ENCODE data around the gene HAT1. TPM values are rescaled to one million over a fixed set of nuclear protein-coding genes. Genes with fewer than 3 reads are reported as not detected.

The HAT1 gene
- total and polyA plus RNA-seq, 4 donors = 11.8 to 45.1 (median 16.3) TPM

DNA sequence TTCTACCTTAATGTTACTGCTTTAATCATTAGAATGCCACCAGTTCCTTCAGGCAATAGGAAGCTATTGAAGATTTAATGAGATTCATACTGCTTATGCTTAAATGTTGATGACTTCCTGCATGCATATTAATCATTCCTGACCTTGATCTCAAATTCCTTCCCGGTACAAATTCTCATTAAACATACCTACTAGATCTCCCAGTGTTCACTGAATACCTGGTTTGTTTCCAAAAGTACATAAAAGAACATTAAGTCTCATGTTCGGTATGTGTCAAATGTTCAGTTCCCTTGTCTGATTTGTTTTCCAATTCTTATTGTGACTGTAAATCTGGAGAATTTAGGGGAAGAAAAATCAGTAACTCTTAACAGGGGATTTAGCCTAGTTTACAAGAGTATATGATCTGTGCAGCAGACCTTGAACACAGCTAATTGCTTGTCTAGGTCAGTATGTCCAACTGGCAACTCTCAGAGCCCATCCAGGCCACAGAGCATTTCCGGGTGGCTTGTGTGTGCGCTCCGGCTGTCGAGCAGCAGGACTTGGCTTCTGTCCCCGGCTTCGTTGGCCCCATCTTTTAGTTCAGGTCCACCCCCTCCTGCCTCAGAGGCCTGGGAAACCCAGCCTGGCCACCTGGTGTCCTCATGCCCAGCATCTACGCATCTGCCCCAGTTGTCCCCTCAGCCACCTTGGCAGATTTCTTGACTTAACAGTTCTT lies 90.6 kb downstream of the HAT1 start:
- H3K4me3 ChIP-seq (ENCODE audit: low read depth in 1 of 3, low read length in 3 of 3) = no peak overlapping the region
- no peaks in the 10 kb centered on the region for H3K36me3 ChIP-seq (ENCODE audit: control insufficient read depth in 4 of 4, insufficient read depth in 3 of 4, low read depth in 1 of 4, low read length in 3 of 4)
- no peak overlapping the region for H3K27ac ChIP-seq (ENCODE audit: low read depth in 1 of 2, low read length in 2 of 2)
- WGBS = 88% methylated on average over 9 of the region's 9 CpGs
- TF ChIP-seq, protein P1, sequence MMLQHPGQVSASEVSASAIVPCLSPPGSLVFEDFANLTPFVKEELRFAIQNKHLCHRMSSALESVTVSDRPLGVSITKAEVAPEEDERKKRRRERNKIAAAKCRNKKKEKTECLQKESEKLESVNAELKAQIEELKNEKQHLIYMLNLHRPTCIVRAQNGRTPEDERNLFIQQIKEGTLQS (IDR thresholded peaks at IDR 0.05) = no peak
- TF ChIP-seq HNF4G (IDR thresholded peaks at IDR 0.05) (no peak), EGR1 (IDR thresholded peaks at IDR 0.05; ENCODE audit: low read depth in 2 of 2) (no peak), GABPA (IDR thresholded peaks at IDR 0.05 in 1 of 2, conservative IDR thresholded peaks at IDR 0.05 in 1 of 2) (no peak), YY1 (IDR thresholded peaks at IDR 0.05) (no peak), FOXA2 (IDR thresholded peaks at IDR 0.05) (no peak)
- TF ChIP-seq, protein P2, sequence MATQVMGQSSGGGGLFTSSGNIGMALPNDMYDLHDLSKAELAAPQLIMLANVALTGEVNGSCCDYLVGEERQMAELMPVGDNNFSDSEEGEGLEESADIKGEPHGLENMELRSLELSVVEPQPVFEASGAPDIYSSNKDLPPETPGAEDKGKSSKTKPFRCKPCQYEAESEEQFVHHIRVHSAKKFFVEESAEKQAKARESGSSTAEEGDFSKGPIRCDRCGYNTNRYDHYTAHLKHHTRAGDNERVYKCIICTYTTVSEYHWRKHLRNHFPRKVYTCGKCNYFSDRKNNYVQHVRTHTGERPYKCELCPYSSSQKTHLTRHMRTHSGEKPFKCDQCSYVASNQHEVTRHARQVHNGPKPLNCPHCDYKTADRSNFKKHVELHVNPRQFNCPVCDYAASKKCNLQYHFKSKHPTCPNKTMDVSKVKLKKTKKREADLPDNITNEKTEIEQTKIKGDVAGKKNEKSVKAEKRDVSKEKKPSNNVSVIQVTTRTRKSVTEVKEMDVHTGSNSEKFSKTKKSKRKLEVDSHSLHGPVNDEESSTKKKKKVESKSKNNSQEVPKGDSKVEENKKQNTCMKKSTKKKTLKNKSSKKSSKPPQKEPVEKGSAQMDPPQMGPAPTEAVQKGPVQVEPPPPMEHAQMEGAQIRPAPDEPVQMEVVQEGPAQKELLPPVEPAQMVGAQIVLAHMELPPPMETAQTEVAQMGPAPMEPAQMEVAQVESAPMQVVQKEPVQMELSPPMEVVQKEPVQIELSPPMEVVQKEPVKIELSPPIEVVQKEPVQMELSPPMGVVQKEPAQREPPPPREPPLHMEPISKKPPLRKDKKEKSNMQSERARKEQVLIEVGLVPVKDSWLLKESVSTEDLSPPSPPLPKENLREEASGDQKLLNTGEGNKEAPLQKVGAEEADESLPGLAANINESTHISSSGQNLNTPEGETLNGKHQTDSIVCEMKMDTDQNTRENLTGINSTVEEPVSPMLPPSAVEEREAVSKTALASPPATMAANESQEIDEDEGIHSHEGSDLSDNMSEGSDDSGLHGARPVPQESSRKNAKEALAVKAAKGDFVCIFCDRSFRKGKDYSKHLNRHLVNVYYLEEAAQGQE (IDR thresholded peaks at IDR 0.05) = no peak
- TF ChIP-seq, protein P3, sequence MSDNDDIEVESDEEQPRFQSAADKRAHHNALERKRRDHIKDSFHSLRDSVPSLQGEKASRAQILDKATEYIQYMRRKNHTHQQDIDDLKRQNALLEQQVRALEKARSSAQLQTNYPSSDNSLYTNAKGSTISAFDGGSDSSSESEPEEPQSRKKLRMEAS (IDR thresholded peaks at IDR 0.05) = no peak
- no peak overlapping the region for H3K9ac ChIP-seq (ENCODE audit: low read depth in 1 of 2, low read length in 2 of 2)
- no peaks in the 10 kb centered on the region for H3K9me3 ChIP-seq (ENCODE audit: control insufficient read depth in 4 of 4, low read length in 3 of 4)
- DNase-seq (ENCODE audit: low spot score) = no peak
- H3K4me1 ChIP-seq (ENCODE audit: control insufficient read depth in 4 of 4, insufficient read depth in 4 of 4, low read length in 3 of 4) = no peaks in the 10 kb centered on the region
- H3K27me3 ChIP-seq (ENCODE audit: control insufficient read depth in 4 of 4, insufficient read depth in 4 of 4, low read length in 3 of 4) = no peaks in the 10 kb centered on the region

DNA sequence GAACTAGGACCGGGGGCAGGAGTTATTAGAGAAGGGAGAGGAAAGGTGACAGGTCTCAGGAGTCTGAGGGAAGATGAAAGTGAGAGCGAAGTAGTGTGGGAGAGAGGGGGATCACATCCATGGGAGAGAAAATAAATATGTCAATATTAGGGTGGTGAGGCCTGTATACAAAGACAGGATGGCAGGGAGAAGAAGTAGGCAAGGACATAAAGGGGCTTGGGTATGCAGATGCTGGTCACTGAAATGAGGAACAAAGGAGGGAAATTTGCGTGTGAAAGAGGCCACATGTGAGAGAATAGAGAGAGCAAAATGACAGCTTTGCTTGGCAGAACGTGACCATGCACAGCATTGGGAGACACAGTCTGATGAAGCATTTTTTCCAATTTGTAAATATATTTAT lies 91.1 kb downstream of the HAT1 start:
- 86% methylated on average over 4 of the region's 4 CpGs for WGBS
- H3K27me3 ChIP-seq (ENCODE audit: control insufficient read depth in 4 of 4, insufficient read depth in 4 of 4, low read length in 3 of 4) = no peaks in the 10 kb centered on the region
- TF ChIP-seq NR2F2 (IDR thresholded peaks at IDR 0.05) (no peak), JUND (IDR thresholded peaks at IDR 0.05) (no peak), EGR1 (IDR thresholded peaks at IDR 0.05; ENCODE audit: low read depth in 2 of 2) (no peak), HNF4A (conservative IDR thresholded peaks at IDR 0.05) (no peak), RXRA (IDR thresholded peaks at IDR 0.05) (no peak), YY1 (IDR thresholded peaks at IDR 0.05) (no peak), GABPA (IDR thresholded peaks at IDR 0.05 in 1 of 2, conservative IDR thresholded peaks at IDR 0.05 in 1 of 2) (no peak), SP1 (IDR thresholded peaks at IDR 0.05) (no peak)
- TF ChIP-seq, protein P2 (IDR thresholded peaks at IDR 0.05) = no peak
- TF ChIP-seq, protein P4, sequence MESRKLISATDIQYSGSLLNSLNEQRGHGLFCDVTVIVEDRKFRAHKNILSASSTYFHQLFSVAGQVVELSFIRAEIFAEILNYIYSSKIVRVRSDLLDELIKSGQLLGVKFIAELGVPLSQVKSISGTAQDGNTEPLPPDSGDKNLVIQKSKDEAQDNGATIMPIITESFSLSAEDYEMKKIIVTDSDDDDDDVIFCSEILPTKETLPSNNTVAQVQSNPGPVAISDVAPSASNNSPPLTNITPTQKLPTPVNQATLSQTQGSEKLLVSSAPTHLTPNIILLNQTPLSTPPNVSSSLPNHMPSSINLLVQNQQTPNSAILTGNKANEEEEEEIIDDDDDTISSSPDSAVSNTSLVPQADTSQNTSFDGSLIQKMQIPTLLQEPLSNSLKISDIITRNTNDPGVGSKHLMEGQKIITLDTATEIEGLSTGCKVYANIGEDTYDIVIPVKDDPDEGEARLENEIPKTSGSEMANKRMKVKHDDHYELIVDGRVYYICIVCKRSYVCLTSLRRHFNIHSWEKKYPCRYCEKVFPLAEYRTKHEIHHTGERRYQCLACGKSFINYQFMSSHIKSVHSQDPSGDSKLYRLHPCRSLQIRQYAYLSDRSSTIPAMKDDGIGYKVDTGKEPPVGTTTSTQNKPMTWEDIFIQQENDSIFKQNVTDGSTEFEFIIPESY (IDR thresholded peaks at IDR 0.05) = no peak
- TF ChIP-seq, protein P1 (IDR thresholded peaks at IDR 0.05) = no peak
- H3K4me3 ChIP-seq (ENCODE audit: low read depth in 1 of 3, low read length in 3 of 3) = no peak overlapping the region
- H3K27ac ChIP-seq (ENCODE audit: low read depth in 1 of 2, low read length in 2 of 2) = no peak overlapping the region
- H3K4me1 ChIP-seq (ENCODE audit: control insufficient read depth in 4 of 4, insufficient read depth in 4 of 4, low read length in 3 of 4) = no peaks in the 10 kb centered on the region
- H3K9ac ChIP-seq (ENCODE audit: low read depth in 1 of 2, low read length in 2 of 2) = no peak overlapping the region
- no peaks in the 10 kb centered on the region for H3K9me3 ChIP-seq (ENCODE audit: control insufficient read depth in 4 of 4, low read length in 3 of 4)
- H3K36me3 ChIP-seq (ENCODE audit: control insufficient read depth in 4 of 4, insufficient read depth in 3 of 4, low read depth in 1 of 4, low read length in 3 of 4) = no peaks in the 10 kb centered on the region
- DNase-seq (ENCODE audit: low spot score) = no peak

All from liver (tissue), 9 donors.